GM12891 (cell line): ENCODE data around the gene PTPN14.

Experiments
- POLR2A ChIP-seq: IDR thresholded peaks from 2 replicates; pipeline ENCODE4 v1.6.1; 2011; ENCODE audit warnings: low read depth, low read length, control low read depth
- POLR2AphosphoS5 ChIP-seq: IDR thresholded peaks from 2 replicates; pipeline ENCODE4 v1.6.1; 2011; ENCODE audit warnings: low read depth, low read length, control low read depth
- SPI1 ChIP-seq: IDR thresholded peaks from 2 replicates; pipeline ENCODE4 v1.6.1; 2011; ENCODE audit warnings: low read depth, low read length, control low read depth
- TAF1 ChIP-seq: IDR thresholded peaks from 2 replicates; pipeline ENCODE4 v1.6.1; 2011; ENCODE audit warnings: low read depth, low read length, control low read depth

DNA sequence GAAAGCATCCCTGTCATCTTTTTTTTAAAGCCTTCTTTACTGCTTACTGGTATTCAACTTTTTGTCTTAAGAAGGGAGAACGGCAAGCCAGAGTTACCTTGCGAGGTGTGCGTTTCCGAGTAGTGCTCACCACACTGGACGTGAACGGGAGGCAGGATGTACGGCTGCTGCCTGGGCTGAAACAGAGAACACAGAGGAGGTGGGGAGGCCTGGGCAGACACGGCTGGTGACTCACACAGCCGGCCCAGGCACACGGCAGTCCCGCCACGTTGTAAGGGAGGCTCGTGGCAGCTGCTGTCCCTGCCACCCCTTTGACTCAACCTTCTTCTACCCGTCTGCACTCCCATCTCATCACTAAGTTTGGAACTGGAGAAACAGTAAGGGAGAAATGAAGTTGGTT is 164.7 kb downstream of the PTPN14 start:
- no peak for TF ChIP-seq POLR2A
- no peak for TF ChIP-seq TAF1
- no peak for TF ChIP-seq POLR2AphosphoS5
- no peak for TF ChIP-seq SPI1
